Lower leg skin (tissue), 3 donors: ENCODE data around the gene TRPV2.

ENCODE experiments used
- CTCF ChIP-seq, 3 donors: fragments of 450-650 bp; IDR thresholded peaks; one replicate each; pipeline ENCODE4 v1.5.1; 2016; ENCODE audit warnings: antibody characterized with exemption in 3 of 3, mild to moderate bottlenecking in 3 of 3, moderate library complexity in 2 of 3
- POLR2A ChIP-seq, 2 donors: fragments of 450-650 bp; IDR thresholded peaks; one replicate each; pipeline ENCODE4 v1.6.1; 2016 to 2017; ENCODE audit warnings: antibody characterized with exemption in 2 of 2, mild to moderate bottlenecking in 1 of 2, moderate library complexity in 1 of 2

GRCh38 chr17:16381496-16381820 is 33.9 kb upstream of the TRPV2 start:
- TF ChIP-seq CTCF (IDR thresholded peaks at IDR 0.05) (no peak), POLR2A (IDR thresholded peaks at IDR 0.05) (no peak)
